HG02763 (cell line): Measurements from ENCODE around the gene ADGRL4.

Experiments
- ATAC-seq: cut with Tn5 transposase; IDR thresholded peaks from one replicate; pipeline ENCODE4 v1.9.1; 2021; ENCODE audit warnings: mild to moderate bottlenecking, moderate library complexity; ENCODE audit not compliant: unreplicated experiment

ADGRL4 gene

DNA sequence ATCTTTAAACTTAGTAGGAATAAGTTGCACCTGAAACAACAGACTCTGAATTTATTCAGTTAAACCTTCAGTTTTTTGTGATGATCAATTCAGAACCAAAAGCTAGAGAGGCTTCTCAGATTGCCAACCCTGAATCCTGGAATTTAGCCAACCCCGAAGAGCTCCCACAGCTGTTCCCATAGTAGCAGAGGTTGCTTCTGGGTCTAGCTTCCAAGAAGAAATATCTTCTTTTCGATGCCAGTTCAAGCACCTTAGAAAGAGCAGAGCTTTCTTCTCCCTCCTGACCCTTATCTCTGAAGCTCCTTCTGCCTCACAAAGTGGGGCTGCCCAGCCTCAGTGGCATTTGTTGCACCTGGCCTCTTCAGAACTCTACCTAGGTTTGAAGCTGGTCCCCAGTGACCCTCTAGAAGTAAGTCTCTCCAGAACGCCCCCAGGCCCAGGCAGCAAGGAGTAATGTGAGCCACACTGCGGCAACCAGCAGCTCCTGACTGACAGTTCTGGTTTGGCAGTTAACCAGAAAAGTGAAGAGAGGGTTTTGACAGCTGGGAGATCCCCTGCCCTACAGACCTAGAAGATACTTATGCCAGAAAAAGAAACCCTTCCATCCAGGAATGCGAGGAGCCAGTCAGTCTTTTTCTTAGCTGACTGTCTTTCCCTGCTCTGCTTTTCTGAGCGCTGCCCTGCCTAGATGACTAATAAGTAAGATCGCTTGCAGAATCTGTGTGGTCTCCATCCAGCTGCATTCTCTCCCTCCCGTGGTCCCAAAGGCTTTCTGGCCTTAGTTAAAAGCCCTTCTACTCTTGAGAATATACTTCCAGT lies 165.9 kb downstream of the ADGRL4 start:
- no peak for ATAC-seq
